ENCODE measurements around the gene NANOS3.
"Not testable (repeated sequence)": the region's sequence is repeated elsewhere in the genome, so short reads cannot be mapped to it uniquely, and the experiment has no call there.

The NANOS3 gene

DNA sequence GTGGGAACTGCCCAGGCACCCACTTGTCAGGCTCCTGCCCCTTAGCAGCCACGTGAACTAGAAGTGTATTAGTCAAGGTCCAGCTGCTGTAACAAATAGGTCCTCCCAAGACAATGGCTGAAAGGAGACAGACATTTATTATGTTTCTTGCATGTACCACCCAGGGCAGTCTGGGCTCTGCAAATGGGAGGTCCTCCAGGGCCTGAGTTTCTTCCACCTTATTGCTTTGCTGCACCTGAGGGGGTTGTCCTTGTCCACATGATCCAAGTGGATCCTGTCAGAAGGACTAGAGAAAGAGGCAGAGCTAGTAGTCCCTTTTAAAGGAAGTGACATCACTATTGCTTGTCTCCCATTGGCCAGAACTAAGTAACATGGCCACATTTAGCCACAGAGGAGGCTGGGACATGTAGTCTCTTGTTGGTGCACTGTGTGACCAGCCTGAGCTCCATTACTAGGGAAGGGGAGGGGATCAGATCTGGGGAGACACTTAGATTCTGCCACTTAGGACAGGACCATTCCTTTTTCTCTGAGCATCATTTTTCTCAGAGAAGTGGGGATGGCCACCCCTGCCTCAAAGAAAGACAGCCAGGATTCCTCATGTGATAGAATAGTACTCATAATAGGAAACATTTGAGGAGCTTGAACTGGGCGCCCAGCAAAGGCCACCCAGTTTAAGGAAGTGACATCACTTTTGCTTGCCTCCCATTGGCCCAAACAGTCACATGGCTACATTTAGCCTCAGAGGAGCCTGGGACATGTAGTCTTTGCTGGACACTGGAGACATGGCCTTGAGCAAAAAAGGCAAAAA, 44.2 kb downstream of the NANOS3 start:
- peak; percentile 31 for DNase-seq (ENCODE audit: low spot score)

DNA sequence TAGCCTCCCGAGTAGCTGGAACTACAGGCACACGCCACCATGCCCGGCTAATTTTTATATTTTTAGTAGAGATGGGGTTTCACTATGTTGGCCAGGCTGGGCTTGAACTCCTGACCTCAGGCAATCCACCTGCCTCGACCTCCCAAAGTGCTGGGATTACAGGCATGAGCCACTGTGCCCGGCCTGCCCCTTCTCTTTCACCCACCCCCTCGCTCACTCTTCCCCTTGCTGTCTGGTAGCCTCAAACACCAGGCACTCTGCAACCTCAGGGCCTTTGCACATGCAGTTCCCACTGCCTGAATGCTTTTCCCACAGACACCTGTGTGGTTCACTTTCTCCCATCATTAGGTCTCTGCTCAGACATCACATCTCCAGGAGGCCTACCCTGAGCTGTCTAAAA, 45.2 kb downstream of the NANOS3 start:
- not testable (repeated sequence) for DNase-seq (ENCODE audit: low spot score)

DNA sequence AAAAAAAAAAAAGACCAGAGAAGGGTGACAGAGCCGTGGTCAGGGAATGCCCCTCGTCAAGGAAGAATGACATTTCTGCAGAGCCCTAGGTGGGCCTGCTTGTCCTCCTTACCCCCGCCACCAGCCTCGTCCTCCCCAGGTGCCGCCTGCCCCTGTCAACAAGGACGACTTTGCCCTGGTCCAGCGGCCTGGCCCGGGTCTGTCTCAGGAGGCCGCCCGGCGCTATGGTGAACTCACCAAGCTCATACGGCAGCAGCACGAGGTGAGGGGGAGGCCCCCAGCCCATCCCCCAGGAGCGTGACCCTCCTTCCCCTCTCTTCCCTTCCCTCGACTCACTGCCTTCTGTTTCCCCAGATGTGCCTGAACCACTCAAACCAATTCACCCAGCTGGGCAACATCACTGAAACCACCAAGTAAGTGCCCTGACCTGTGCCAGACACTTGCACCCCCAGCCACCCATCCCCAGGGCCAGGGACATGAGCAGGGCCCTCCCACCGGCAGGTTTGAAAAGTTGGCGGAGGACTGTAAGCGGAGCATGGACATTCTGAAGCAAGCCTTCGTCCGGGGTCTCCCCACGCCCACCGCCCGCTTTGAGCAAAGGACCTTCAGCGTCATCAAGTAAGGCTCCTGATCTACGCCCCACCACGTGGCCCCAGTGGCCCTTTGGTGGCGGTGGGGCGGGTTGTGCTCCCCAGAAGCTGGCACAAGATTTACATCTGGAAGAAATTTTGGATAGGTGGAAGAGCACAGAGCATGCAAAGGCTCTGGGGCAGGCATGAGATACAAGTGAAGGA, 46.5 kb downstream of the NANOS3 start:
- no peak for DNase-seq (ENCODE audit: low spot score)

DNA sequence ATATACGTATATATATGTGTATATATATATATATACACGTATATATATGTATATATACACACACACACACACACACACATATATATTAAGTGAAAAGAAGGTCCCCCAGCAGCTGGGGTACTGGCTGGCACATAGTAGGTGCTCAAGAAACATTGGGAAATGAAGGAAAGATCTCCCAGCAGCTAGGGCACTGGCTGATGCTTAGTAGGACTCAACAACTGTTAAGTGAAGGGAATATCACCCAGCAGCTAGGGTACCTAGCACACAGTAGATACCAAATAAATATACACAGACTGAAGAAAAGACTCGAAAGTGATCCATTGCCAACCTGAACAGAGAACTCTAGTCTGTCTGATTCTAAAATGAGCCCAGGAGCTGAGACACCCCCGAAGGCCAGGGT, 49.1 kb downstream of the NANOS3 start:
- no peak for DNase-seq (ENCODE audit: low spot score)

DNA sequence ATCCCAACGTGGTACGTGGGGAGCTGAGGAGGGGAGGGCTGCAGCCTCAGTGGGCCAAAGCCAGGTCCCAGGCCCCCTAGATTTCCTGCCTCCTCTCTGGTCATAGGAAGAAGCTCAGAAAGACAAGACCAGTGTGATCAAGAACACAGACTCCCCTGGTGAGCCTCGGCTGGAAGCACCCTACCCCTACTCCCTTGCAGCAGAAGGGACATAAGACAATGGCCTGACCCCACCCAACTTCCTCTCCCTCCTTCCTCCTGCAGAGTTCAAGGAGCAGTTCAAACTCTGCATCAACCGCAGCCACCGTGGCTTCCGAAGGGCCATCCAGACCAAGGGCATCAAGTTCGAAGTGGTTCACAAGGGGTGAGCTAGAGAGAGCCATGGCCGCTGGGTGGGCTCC, 49.8 kb downstream of the NANOS3 start:
- no peak for DNase-seq (ENCODE audit: low spot score)

DNA sequence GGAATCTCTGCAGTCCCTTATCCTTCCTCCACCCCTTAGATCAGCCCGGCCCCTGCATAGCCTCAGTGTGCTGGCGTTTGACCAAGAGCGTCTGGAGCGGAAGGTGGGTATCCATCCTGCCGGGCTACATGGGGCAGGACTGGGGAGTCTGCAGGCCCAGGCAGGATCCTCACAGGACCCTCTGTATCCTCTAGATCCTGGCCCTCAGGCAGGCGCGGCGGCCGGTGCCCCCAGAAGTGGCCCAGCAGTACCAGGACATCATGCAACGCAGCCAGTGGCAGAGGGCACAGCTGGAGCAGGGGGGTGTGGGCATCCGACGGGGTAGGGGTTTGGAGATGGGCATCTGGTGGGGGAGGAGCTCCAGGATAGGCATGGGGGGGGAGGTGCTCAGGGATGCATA, 52.4 kb downstream of the NANOS3 start:
- DNase-seq (ENCODE audit: low spot score) = no peak

DNA sequence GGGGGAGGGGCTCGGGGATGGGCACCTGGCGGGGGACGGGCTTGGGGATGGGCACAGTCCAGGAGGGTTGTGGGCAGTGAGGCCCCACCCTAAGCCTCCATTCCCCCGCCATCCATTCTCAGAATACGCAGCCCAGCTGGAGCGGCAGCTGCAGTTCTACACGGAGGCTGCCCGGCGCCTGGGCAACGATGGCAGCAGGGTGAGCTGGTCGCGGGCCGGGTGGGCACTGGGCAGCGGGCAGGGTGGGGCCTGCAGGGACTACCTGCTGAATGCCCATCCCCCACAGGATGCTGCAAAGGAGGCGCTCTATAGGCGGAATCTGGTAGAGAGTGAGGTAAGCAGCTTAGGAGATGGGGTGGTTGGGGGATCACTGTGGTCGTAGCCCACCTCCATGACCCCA, 53.0 kb downstream of the NANOS3 start:
- DNase-seq (ENCODE audit: low spot score) = no peak
